Measurements from ENCODE around the gene BICDL2.
A peak's percentile ranks its signal among the peaks of the same experiment; 100 is the strongest.

The BICDL2 gene

DNA sequence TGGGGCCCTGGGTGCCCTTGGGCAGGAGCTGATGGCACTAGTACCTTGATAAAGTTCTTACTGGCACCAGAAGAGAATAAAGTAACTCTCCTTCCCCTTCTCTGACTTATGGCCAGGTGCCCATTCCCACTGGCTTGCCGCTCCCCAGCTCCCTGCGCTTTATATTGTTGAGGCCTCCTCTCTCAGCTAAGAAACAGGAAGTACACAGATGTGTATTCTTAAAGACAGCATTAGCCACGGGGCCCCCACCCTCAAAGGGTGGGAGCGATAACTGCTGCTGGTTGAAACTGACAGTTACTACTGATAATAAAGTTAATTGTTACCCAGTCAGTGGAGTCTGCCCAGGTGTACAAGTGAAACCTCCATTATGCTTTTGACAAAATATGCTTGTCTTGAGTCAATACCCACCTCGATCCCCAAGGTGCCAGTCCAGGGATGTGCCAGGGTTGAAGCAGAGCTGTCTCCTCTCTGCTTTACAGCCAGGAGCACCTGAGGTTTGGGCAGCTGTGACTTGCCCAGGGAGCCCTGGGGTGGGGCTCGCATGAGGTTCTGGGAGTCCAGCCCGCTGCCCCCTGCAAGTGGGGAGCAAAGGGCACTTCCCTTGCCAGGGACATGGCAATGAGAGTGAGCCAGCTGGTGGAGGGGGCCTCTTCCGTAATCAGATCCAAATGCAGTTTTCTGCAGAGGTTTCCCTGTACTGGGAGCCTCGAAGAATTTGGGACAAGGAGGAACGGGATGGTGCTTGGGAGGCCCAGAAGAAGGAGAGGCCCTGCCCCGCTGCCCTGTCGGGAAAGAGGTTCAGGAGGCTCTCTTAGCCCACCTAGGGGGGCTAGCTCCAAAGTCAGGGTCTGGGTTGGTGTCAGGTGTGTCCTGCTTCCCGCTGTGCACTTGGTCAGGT is 29.4 kb downstream of the BICDL2 start:
- DNase-seq, result no peak

DNA sequence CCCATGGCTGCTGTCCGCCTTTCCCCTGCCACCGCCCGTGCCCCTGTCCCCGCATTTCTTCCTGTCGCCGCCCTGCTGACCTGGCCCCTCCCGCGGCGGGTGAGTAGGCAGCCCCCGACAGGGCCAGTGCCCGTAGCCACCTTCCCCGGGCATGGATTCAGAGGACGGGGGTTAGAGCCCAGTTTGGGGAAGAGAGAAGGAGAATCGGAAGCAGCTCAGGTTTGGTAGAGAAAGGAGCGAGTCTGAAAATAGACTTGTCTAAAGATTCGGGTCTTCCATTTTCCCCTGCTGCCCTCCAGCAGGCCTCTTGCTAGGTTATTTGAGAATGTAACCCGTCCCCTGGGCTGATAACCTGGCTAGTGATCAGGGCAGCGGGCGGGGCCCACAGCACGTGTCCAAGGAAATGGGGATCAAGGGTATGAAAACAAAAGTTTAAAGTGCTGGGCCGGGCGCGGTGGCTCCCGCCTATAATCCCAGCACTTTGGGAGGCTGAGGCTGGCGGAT is 31.9 kb downstream of the BICDL2 start:
- DNase-seq, result no peak

DNA sequence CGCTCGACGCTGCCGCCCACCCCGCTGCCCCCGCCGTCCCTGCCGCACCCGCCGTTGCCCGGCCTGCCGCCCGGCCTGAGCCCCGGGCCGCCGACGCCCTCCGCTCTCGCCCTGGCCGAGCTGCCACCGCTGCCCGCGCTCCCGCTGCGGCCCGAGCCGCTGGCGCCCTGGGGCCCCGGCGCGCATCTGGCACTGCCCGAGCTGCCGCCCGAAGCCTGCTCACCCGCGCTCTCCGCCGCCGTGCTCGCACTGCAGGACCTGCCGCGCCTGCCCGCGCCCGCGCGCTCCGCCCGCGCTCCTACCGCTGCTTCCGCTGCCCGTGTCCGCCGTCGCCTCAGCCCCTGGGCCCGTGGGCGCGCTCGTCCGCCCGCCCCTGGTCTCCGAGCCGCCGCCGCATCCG is 32.4 kb downstream of the BICDL2 start:
- DNase-seq, result no peak

DNA sequence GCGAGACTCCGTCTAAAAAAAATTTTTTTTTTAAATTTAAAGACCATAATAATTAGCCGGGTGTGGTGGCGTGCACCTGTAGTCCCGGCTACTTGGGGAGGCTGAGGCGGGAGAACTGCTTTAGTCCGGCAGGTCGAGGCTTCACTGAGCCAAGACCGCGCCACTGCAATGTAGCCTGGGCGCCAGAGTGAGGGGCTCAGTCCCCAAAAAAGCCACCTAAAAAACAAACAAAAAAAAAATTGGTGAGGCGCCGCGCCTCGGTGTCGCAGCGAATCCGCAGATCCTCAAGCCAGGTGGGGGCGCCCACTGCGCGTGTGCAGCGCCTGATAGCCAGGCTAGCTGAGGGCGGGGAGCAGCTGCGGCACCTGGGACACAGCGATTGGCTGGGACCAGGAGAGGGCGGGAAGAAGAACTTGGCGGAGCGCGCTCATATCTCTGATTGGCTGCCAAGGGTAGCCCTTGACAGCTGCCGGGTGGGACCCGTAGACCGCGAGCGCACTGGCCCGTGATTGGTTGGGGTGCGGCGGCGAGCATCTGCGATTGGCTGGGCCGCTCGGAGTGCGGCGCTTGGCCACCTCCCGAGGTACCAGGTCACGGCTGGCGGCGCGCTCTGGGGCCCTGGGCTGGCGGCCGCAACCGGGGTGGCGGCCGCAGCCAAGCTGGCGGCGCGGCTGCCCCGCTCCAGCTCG is 33.0 kb downstream of the BICDL2 start:
- DNase-seq, result peak; percentile 99

DNA sequence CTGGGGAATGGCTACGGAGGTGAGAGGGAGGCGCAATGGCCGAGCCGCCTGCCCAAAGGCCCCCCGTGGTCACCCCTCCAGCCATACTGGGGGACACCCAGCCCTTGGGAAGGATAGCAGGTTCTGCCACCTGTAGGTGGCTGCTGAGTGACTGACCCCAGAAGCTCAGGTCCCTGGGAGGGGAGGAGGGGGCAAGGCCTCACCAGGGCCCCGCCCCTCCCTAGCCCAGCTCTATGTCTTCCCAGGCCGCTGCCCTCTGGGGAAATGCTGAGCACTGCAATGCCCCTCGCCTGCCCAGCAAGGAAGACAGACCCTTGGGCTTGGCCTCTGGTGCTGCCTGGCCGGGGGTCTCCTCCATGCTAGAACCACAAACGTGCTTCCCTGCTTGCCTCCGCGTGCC is 35.4 kb downstream of the BICDL2 start:
- no peak for DNase-seq

DNA sequence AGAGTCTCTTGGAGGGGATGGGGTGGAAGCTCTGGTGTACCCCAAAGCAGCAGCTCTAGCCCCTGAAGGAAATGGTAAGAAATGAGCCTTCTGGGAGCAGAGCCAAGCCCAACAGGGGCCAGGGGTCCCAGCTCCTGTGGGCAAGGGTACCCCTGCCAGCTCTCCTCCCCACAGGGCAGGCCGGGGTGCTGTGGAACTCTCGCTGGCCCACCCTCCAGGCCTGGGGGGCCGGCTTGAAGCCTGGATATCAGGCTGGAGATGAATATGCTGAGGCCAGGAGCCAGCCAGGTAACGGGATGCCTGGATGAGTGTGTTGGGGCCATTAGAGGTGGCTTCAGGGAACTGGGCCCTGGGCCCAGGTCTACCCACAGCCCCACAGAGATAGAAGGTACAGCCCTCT is 36.2 kb downstream of the BICDL2 start:
- no peak for DNase-seq

DNA sequence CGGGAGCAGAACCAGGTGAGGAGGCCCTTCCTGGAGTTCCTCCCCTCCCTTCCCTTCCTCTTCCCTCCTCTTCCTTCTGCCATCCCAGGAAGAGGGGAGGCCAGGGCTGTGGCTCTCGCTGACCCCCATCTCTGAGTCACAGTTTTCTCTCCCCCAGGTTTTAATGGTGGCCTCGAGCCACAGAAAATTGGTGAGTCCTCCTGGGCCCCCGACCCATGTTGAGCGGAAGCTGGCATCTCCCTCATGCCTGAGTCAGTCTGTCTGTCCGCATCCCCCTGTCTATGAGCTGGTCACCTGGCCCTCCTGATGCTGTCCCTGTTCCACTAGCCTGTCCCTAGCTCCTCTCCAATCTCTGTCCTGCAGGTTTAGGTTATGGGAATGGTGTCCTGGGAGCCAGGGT is 36.8 kb downstream of the BICDL2 start:
- no peak for DNase-seq

DNA sequence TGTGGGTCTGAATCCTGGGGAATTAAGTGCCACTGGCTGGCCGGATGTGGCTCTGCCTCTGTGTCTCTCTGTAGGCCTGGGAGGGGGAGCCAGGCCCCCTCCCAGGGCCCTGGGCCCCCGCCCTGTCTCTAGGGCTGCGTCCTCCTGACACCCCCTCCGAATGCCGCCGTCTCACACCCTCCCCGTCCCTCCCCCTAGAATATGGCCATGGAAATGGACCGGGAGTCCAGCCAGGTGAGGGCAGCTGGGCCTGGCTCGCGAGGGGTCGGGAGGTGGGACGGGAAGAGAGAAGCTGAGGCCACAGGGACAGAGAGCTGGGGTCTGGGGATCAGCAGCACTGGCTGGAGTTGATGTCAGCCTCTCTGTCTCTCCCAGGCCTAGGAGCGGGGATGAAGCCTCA is 40.4 kb downstream of the BICDL2 start:
- no peak for DNase-seq

DNA sequence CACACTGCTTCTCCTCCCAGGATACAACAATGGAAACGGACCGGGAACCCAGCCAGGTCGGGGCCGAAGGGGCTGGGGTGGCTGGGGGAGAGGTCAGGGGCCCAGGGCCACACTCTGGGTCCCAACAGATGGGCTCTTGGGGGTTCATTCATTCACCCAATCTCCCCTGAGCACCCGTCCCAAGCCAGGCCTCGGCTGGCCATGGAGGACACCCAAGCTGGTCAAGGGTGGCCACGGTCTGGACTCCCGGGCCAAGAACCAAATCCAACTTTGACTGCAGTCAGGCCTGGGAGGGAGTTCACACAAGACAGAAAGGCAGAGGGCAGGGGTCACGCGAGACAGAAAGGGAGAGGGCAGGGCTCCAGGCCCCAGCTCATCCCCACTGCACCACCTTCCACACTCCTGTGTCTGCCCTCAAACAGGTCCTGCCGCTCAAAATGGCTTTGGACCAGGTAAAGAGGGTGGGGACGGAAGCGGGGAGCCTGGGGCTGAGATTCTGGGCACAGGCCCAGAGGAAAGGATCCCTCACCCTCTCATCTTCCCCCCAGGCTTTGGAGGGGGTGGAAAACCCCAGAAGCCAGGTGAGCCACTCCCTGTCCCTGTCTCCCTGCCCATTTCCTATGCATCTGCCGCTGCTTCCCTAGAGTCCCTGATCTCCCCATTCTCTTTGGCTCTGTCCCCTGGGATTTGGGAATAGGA is 44.2 kb downstream of the BICDL2 start:
- DNase-seq, result no peak

DNA sequence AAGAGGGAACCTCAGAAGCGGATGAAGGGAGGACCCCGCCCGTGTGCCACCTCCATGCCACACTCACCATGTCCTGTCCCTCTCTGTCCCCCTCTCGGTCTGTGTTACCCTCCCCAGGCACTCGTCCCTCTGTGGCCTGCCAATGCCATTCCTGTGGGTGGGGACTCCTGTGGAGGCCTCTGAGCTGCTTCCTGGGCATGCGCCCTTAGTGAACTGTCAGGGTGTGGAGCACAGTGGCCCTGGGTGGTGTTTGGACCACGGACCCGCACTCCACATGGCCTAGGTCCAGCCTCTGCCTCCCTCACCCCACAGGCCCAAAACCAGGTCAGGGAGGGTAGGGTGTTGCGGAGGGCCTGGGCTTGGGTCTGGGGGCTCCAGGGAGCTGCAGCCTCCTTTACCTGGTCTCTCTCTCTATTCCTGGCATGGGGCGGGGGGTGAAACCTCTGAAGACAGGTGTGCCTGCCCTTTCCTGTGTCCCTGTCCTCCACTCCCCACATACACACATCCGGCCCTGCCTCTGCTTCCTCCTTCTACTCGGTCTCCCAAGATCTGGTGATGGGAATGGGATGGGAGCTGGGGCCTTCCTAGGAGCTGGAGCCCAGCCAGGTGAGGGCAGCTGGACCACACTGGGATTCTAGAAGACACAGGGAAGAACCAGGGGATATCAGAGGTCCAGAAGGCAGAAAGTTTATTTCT is 45.0 kb downstream of the BICDL2 start:
- no peak for DNase-seq

DNA sequence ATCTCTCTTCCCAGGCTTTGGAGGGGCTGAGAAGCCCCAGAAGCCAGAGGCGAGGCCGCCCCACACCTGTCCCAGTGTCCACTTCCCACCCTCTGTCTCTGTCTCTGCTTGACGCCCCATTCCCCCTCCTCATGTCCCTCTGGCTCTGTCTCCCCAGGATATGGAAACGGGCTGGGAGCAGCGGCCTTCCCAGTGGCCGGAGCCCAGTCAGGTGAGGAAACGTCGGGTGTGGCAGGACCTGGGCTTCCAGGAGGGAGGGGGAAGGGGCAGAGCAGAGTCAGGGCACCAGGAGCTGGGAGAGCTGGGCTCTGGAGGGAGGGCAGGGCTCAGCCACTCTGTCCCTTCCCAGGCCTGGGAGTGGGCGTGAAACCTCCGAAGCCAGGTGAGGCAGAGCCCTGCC is 45.9 kb downstream of the BICDL2 start:
- no peak for DNase-seq

DNA sequence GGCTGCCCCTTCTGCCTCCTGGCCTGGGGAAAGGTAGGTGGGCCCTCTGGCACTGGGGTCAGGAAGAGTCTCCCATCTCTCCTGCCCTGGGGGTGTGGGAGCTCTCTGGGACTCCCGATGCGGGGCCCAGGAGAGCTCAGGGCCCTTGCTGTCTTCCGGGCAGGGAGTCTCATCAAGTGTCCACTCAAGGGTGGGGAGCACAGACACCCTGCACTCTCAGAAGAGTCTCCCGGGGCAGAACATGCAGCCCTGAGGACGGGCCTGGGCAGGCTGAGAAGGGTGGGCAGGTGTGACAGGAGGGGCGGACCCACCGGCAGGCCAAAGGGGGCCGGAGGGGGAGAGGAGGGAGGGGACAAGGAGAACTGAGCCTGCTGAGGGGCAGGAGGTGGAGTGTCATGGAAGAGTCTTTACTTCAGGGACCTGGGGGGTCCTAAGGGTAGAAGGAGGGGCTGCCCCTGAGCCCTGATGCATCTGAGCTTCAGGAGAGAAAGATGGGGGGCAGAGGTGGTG is 48.1 kb downstream of the BICDL2 start:
- DNase-seq, result no peak

DNA sequence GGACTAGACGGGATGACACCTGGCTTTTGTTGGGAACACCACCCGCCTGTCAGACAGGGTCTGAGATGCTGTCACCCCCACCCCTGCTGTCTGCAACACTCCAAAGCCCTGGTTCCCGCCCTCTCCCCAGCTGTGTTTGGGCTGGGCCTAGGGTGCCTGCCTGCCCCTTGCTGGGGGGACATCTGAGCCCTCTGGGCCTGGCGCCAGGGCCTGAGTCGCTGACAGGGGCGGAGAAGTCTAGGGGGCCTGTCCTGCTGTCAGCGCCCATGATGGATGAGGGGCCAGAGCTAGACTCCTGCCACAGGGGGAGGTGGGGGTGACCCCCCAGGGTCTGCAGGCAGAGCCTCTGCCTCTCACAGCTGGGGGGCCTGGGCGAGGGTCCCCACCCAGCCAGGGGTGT is 48.9 kb downstream of the BICDL2 start:
- DNase-seq, result no peak

DNA sequence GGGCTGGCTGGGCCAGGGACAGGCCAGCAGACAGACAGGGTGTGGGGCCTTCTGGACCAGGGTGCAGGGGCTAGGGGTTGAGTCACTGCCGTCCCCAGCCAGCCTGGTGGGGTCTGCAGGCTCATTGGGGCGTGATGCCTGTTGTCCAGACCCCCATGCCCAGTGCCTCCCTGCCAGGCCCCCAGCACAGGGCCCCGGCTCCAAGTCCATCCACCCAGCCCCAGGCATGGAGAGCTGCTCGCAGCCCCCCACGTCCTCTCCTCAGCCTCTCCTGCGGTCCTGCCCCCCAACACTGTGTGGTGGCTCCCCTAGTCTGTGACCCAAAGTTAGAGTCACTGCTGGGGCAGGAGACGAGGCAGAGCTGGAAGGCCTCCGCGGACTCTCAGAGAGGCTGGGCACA is 49.5 kb downstream of the BICDL2 start:
- DNase-seq, result no peak

DNA sequence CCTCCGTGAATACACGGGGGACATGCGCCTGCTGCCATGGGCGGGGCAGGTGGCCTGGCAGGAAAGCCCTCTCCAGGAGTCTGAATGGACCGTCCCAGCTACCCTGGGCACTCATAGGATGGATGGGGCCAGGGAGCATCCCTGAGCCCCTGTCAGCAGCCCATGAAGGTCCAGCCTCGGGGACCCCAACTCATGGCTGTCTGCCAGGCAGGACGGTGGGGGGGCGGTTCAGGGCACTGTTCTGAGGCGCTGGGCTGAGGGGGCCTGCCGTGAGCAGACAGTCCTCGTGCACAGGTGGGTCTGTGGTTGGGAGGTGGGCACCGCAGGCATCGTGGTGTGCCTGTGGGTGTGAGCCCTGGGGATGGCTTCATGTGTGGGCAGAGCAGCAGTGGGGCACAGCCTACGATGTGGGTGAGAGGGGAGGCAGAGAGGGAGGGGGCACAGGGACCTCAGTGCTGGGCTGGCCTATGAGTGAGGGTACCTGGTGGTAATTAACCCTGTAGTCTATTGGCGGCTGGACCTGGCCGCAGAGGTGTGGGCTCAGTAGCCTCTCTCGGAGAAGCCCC is 50.0 kb downstream of the BICDL2 start:
- no peak for DNase-seq

DNA sequence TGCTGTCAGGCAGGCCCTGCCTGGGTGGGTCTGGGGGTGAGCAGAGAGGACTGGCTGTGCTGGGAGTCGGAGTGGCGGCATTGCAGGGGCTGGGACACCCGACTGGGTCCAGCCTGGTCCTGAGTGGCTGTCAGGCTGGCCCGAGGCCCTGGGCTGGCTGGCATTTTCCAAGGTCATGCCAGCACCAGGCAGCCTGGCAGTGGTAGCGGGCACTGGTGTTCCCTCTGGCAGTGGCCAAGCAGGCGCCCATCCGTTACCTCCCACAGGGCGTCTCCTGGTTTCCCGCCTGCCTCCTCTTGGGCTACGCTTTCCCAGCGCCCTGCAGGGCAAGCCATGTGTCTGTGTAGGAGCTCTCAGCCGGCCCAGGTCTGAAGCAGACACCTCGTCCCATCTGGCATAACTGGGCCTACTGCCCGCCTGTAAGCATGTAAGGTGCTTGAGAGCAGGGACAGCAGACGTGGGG is 50.8 kb downstream of the BICDL2 start:
- DNase-seq, result no peak

DNA sequence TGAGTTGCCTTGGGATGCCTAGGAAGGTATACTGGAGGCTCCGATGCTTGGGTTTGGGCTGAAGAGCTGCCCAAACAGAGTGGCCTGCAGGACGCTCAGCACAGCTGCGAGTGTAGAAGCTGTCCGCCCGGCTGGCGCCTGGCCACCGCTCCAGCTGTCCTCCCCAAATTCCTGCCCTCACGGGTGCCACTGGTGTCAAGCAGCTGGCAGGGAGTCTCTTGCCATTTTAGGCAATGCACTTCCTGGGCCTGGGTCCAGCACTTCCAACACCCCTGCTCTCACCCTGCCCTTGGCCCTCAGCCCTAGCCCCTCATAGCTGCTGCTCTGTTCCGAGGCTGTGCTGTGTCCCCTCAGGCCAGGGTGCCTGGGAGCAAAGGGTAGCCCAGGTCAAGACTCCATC is 51.3 kb downstream of the BICDL2 start:
- no peak for DNase-seq

DNA sequence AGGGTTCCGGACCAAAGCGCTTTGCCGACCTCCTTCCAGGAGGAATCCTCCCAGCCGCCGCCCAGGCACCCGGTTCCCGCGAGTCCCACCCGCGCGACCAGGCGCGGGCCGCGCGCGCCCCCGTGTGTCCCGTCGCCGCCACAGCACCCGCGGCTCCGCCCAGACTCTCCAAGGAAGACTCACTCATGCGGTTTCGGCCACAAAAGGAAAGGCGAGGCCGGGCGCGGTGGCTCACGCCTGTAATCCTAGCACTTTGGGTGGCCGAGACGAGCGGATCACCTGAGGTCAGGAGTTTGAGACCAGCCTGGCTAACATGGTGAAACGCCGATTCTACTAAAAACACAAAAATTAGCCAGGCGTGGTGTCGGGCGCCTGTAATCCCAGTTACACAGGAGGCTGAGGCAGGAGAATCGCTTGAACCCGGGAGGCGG is 53.0 kb downstream of the BICDL2 start:
- peak; percentile 71 for DNase-seq

DNA sequence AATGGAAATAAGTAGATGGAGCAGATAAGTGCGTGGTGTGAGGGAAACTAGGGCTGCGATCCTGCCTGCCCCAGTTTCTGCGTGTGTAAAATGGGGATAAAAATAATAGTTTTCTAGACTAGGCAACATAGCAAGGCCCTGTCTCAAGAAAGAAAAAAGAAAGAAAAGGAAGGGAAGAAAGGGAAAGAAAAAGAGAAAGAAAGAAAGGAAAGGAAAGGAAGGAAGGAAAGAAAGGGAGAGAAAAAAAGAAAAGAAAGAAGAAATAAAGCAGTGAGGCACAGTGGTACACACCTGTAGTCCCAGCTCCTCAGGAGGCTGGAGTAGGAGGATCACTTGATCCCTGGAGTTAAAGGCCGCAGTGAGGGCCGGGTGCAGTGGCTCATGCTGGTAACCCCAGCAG is 54.3 kb downstream of the BICDL2 start:
- DNase-seq, result no peak

DNA sequence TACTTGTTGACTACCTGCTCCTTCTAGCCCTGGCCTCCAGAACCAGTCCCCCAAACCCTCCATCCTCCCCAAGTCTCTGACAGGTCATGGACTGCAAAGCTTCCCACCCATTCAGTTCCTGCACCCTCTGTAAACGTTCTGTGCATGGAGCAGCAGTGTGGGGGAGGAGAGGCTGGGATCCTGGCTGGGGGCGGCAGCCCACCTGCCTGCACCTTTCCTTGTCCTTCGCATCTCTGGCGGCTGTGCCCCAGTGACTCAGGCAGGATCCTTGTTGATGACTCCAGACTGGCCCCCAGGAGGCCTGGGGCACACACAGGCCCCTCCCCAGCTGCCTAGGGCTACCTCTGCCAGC is 54.9 kb downstream of the BICDL2 start:
- no peak for DNase-seq

DNA sequence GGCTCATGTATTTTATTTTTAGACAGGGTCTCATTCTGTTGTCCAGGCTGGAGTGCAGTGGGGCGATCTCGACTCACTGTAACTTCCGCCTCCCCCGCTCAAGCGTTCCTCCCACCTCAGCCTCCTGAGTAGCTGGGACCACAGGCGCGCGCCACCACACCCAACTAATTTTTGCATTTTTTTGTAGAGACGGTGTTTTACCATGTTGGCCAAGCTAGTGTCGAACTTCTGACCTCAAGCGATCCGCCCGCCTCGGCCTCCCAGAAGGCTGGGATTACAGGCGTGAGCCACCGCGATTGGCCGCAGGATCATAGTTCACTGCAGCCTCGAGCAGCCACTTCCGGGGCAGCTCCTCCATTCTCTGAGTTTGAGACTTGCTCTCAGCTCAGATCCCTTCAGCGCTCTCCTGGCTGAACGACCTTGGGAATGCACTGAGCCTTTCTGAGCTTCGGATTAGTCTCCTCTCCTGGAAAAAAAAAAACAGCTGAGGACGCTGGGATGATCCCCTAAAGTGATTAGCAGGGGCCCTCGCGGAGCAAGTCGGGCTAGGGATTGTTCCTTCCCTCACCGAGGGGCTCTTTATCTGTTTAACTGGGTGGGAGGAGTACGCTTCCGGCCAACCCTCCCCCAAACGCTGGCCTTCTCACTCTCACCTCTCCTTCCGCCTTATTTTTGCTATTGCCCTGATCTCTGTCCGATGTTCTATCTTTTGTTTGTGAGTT is 55.4 kb downstream of the BICDL2 start:
- DNase-seq, result no peak
